ENCODE results near the gene SSR3. TPM values are rescaled to one million over a fixed set of nuclear protein-coding genes. Genes with fewer than 3 reads are reported as not detected.

Gene SSR3
- total RNA-seq, 1 experiment from 2014 or later, result 312 TPM

GRCh38 chr3:156492801-156493261, 62.1 kb downstream of the SSR3 start:
- CTCF ChIA-PET, result interaction anchor here (0.5 to 0.8 kb wide), 2 partner anchors 9 to 348 kb away, joined by 3 read pairs; no protein-coding TSS in a partner anchor
- no TSS peak for BruUV-seq (replicated peaks)
- Mint-ChIP-seq H3K27ac (ENCODE audit: unreplicated experiment) (no peak overlapping the region), H3K9me3 (ENCODE audit: low read depth, unreplicated experiment) (peaks cover 3% of the 10 kb centered on the region), H3K27me3 (ENCODE audit: unreplicated experiment) (peaks cover 12% of the 10 kb centered on the region), H3K4me3 (ENCODE audit: low read depth, unreplicated experiment) (no peak overlapping the region), H3K36me3 (ENCODE audit: insufficient read depth, unreplicated experiment) (no peaks in the 10 kb centered on the region), H3K4me1 (ENCODE audit: low read depth, unreplicated experiment) (no peaks in the 10 kb centered on the region)
- intact Hi-C loops (cut with micrococcal nuclease; ENCODE audit: unreplicated experiment), result no loop called here
- TF ChIP-seq CTCF (IDR thresholded peaks at IDR 0.05; ENCODE audit: unreplicated experiment), result no peak
- no peak for DNase-seq

- H3K4me1 Mint-ChIP-seq (ENCODE audit: low read depth, unreplicated experiment), result no peaks in the 10 kb centered on the region
- intact Hi-C loops (cut with micrococcal nuclease; ENCODE audit: unreplicated experiment), result no loop called here
- CTCF ChIA-PET, result interaction anchor here (0.6 to 1.2 kb wide), 3 partner anchors 19 to 541 kb away, joined by 3 to 4 read pairs (median 3); no protein-coding TSS in a partner anchor
- no TSS peak for BruUV-seq (replicated peaks)
- H3K27me3 Mint-ChIP-seq (ENCODE audit: unreplicated experiment), result peaks cover 12% of the 10 kb centered on the region
- H3K27ac Mint-ChIP-seq (ENCODE audit: unreplicated experiment), result no peak overlapping the region
- DNase-seq, result no peak
- no peak overlapping the region for H3K4me3 Mint-ChIP-seq (ENCODE audit: low read depth, unreplicated experiment)
- TF ChIP-seq CTCF (IDR thresholded peaks at IDR 0.05; ENCODE audit: unreplicated experiment), result no peak
- no peaks in the 10 kb centered on the region for H3K9me3 Mint-ChIP-seq (ENCODE audit: low read depth, unreplicated experiment)
- no peaks in the 10 kb centered on the region for H3K36me3 Mint-ChIP-seq (ENCODE audit: insufficient read depth, unreplicated experiment)
These were observed 63.7 kb downstream of the SSR3 start for GRCh38 chr3:156491192-156491591.

Other genes with a start within 250 kb of the SSR3 start
- 84.9 and 91.4 TPM in 2 replicates for gene TIPARP, start 119.5 kb upstream of the SSR3 start, total RNA-seq (2022)